ENCODE results near the gene THBS2. TPM values are rescaled to one million over a fixed set of nuclear protein-coding genes. Genes with fewer than 3 reads are reported as not detected.
"Not testable (repeated sequence)": the region's sequence is repeated elsewhere in the genome, so short reads cannot be mapped to it uniquely, and the experiment has no call there.

Gene THBS2
- total RNA-seq, 1 donor from 2014 or later: 2.7 TPM

GRCh38 chr6:169221264-169221663, 32.4 kb downstream of the THBS2 start:
- DNase-seq (ENCODE audit: low read depth): no peak
- H3K4me3 ChIP-seq (ENCODE audit: low read depth, low read length): no peak overlapping the region
- TF ChIP-seq CTCF (conservative IDR thresholded peaks at IDR 0.05; ENCODE audit: low read depth, low read length): peak; percentile 18

GRCh38 chr6:169220068-169220964, 33.3 kb downstream of the THBS2 start:
- no peak overlapping the region for H3K4me3 ChIP-seq (ENCODE audit: low read depth, low read length)
- TF ChIP-seq CTCF (conservative IDR thresholded peaks at IDR 0.05; ENCODE audit: low read depth, low read length): no peak
- DNase-seq (ENCODE audit: low read depth): no peak

- no peak overlapping the region for H3K4me3 ChIP-seq (ENCODE audit: low read depth, low read length)
- no peak for TF ChIP-seq CTCF (conservative IDR thresholded peaks at IDR 0.05; ENCODE audit: low read depth, low read length)
- no peak for DNase-seq (ENCODE audit: low read depth)
Observed at GRCh38 chr6:169217972-169218371, 35.7 kb downstream of the THBS2 start.

- no peak for DNase-seq (ENCODE audit: low read depth)
- no peak overlapping the region for H3K4me3 ChIP-seq (ENCODE audit: low read depth, low read length)
- TF ChIP-seq CTCF (conservative IDR thresholded peaks at IDR 0.05; ENCODE audit: low read depth, low read length): no peak
Observed at GRCh38 chr6:169216830-169217229, 36.8 kb downstream of the THBS2 start.

- TF ChIP-seq CTCF (conservative IDR thresholded peaks at IDR 0.05; ENCODE audit: low read depth, low read length): no peak
- DNase-seq (ENCODE audit: low read depth): no peak
- H3K4me3 ChIP-seq (ENCODE audit: low read depth, low read length): no peak overlapping the region
Observed at GRCh38 chr6:169215201-169215681, 38.4 kb downstream of the THBS2 start.

- H3K4me3 ChIP-seq (ENCODE audit: low read depth, low read length): not testable (repeated sequence)
- DNase-seq (ENCODE audit: low read depth): peak; percentile 76
Observed at GRCh38 chr6:169214789-169215188, 38.9 kb downstream of the THBS2 start.

GRCh38 chr6:169213814-169214520, 39.7 kb downstream of the THBS2 start:
- DNase-seq (ENCODE audit: low read depth): no peak
- no peak overlapping the region for H3K4me3 ChIP-seq (ENCODE audit: low read depth, low read length)
- no peak for TF ChIP-seq CTCF (conservative IDR thresholded peaks at IDR 0.05; ENCODE audit: low read depth, low read length)

All from epithelial cell of proximal tubule (primary cell).